Measurements from ENCODE around the gene ZNF740. TPM values are rescaled to one million over a fixed set of nuclear protein-coding genes. Genes with fewer than 3 reads are reported as not detected.

Gene ZNF740
- polyA plus RNA-seq, 1 donor = 23.7 TPM

DNA sequence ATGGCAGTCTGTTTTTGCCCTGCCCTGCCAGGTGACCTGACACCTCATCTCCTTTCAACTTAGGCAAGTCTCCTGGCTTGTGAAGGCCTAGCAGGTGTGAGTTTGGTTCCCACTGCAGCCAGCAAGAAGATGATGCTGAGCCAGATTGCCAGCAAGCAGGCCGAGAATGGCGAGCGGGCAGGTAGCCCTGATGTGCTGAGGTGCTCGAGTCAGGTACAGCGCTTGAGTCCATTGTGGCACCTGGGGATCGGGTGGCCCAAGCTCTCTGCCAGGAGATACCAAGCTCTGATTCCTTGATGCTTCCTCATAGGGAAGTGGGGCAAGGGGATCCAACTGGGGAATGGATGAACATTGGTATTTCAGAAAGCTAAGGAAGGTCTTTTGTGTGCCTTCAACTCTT lies 4.3 kb downstream of the ZNF740 start:
- Histone ChIP-seq H3K4me3 (ENCODE audit: low read length) (no peak overlapping the region), H3K36me3 (ENCODE audit: control insufficient read depth, insufficient read depth, low read length) (peaks cover 65% of the 10 kb centered on the region)
- DNase-seq = no peak

GRCh38 chr12:53185582-53186153 lies 5.1 kb downstream of the ZNF740 start:
- DNase-seq = no peak
- no peaks in the 10 kb centered on the region for H3K27me3 ChIP-seq (ENCODE audit: control insufficient read depth, insufficient read depth, low read length)
- no peaks in the 10 kb centered on the region for H3K9me3 ChIP-seq (ENCODE audit: control insufficient read depth, low read depth, low read length)
- H3K4me3 ChIP-seq (ENCODE audit: low read length) = no peak overlapping the region
- H3K27ac ChIP-seq (ENCODE audit: low read length) = no peak overlapping the region
- H3K36me3 ChIP-seq (ENCODE audit: control insufficient read depth, insufficient read depth, low read length) = peaks cover 65% of the 10 kb centered on the region
- WGBS (ENCODE audit: insufficient coverage, low lambda C conversion rate) = no CpG with 5 or more reads among the region's 3 CpGs
- peaks cover 37% of the 10 kb centered on the region for H3K4me1 ChIP-seq (ENCODE audit: control insufficient read depth, insufficient read depth, low read length)

More for the DNA sequence above, 4.3 kb downstream of the ZNF740 start:
- Histone ChIP-seq H3K4me1 (ENCODE audit: control insufficient read depth, insufficient read depth, low read length) (peaks cover 31% of the 10 kb centered on the region), H3K27me3 (ENCODE audit: control insufficient read depth, insufficient read depth, low read length) (no peaks in the 10 kb centered on the region), H3K9me3 (ENCODE audit: control insufficient read depth, low read depth, low read length) (no peaks in the 10 kb centered on the region), H3K27ac (ENCODE audit: low read length) (no peak overlapping the region)
- no CpG with 5 or more reads among the region's 6 CpGs for WGBS (ENCODE audit: insufficient coverage, low lambda C conversion rate)

DNA sequence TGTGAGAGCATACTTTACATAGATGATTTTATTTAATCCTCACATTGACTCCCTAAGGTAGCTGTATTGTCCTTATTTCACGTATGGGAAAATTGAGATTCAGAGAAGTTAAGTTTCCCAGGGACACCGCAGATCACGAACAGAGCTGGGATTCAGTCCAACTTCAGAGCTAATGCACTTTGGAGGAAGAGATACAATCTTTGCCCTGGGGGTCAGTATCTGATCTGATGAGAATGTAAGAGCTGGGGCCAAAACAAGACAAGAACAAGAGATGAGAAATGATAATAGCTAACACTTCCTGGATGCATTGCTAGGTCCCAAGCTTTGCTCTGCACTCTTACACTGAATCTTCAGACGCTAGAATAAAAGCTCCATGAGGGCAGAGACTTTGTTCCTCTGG lies 6.2 kb downstream of the ZNF740 start:
- Histone ChIP-seq H3K36me3 (ENCODE audit: control insufficient read depth, insufficient read depth, low read length) (peaks cover 72% of the 10 kb centered on the region), H3K27ac (ENCODE audit: low read length) (no peak overlapping the region), H3K9me3 (ENCODE audit: control insufficient read depth, low read depth, low read length) (no peaks in the 10 kb centered on the region), H3K27me3 (ENCODE audit: control insufficient read depth, insufficient read depth, low read length) (no peaks in the 10 kb centered on the region), H3K4me1 (ENCODE audit: control insufficient read depth, insufficient read depth, low read length) (peaks cover 30% of the 10 kb centered on the region), H3K4me3 (ENCODE audit: low read length) (no peak overlapping the region)
- DNase-seq = no peak
- WGBS (ENCODE audit: insufficient coverage, low lambda C conversion rate) = no CpG with 5 or more reads among the region's 4 CpGs

DNA sequence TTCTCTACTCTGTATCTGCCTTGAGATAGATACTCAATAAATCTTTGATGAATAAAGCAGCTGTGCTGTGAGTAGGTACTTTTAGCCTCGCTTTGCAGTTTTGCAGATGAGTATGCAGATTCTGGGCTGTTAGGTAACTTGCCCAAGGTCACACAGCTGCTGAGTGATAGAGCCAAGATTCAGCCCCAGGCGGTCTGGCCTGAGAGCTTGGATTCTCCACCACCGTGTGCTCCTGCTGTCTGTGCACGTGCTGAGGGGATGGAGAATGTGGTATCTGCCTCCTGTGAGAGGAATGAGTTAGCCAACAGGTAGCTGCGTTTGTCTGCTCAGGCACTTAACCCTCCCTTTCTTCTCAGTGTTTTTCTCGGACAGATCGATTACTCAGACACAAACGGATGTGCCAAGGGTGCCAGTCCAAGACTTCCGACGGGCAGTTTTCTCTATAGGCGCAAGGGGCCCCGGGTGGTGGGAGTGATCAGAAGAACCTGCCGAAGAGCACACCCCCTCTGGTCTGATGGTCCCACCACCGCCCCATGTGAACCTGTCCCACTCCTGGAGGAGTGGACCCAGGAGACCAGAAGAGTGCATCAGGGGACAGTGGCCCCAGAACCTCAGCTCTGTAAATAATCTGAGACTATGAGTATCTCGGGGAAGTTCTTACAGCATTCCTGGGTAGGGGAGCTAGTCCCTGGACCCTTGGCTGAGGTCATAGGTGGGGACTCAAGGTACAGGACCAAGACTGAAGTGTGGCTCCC lies 6.8 kb downstream of the ZNF740 start:
- no peak overlapping the region for H3K4me3 ChIP-seq (ENCODE audit: low read length)
- H3K36me3 ChIP-seq (ENCODE audit: control insufficient read depth, insufficient read depth, low read length) = peaks cover 68% of the 10 kb centered on the region
- H3K27me3 ChIP-seq (ENCODE audit: control insufficient read depth, insufficient read depth, low read length) = no peaks in the 10 kb centered on the region
- H3K4me1 ChIP-seq (ENCODE audit: control insufficient read depth, insufficient read depth, low read length) = peaks cover 24% of the 10 kb centered on the region
- H3K9me3 ChIP-seq (ENCODE audit: control insufficient read depth, low read depth, low read length) = no peaks in the 10 kb centered on the region
- H3K27ac ChIP-seq (ENCODE audit: low read length) = no peak overlapping the region
- WGBS (ENCODE audit: insufficient coverage, low lambda C conversion rate) = no CpG with 5 or more reads among the region's 15 CpGs
- no peak for DNase-seq

DNA sequence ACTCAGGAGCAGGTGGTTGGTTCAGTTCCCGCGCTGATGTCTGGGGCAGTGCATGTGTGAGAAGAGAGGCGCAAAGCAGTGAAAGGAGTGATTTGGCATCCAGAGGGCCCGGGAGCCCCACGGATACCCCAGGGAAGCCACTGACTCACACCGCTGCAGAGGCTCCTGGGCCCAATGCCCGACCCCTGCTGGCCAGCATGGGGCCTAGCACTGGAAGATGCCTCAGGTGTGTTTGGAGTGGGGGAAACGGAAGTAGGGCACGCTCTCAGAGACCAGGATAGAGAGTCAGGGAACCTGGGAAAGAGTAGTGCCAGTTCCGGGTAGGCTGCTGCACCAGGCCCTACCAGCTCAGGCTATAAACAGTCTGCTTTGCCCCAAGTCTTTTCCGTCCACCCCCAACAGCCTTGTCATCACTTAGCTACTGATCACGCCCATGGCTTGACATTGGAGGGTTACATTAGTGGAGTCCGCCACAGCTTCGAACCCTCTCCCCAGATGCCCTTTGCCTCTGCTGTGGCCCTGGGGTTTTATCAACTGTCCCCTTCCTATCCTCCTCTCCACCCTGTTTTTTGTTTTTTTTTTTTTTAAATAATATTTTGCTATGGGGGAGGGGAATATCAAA lies 9.7 kb downstream of the ZNF740 start:
- H3K27ac ChIP-seq (ENCODE audit: low read length) = no peak overlapping the region
- H3K36me3 ChIP-seq (ENCODE audit: control insufficient read depth, insufficient read depth, low read length) = peaks cover 57% of the 10 kb centered on the region
- DNase-seq = peak; percentile 60 to 65
- H3K9me3 ChIP-seq (ENCODE audit: control insufficient read depth, low read depth, low read length) = no peaks in the 10 kb centered on the region
- H3K4me1 ChIP-seq (ENCODE audit: control insufficient read depth, insufficient read depth, low read length) = peaks cover 6% of the 10 kb centered on the region
- no peak overlapping the region for H3K4me3 ChIP-seq (ENCODE audit: low read length)
- no peaks in the 10 kb centered on the region for H3K27me3 ChIP-seq (ENCODE audit: control insufficient read depth, insufficient read depth, low read length)
- no CpG with 5 or more reads among the region's 14 CpGs for WGBS (ENCODE audit: insufficient coverage, low lambda C conversion rate)

DNA sequence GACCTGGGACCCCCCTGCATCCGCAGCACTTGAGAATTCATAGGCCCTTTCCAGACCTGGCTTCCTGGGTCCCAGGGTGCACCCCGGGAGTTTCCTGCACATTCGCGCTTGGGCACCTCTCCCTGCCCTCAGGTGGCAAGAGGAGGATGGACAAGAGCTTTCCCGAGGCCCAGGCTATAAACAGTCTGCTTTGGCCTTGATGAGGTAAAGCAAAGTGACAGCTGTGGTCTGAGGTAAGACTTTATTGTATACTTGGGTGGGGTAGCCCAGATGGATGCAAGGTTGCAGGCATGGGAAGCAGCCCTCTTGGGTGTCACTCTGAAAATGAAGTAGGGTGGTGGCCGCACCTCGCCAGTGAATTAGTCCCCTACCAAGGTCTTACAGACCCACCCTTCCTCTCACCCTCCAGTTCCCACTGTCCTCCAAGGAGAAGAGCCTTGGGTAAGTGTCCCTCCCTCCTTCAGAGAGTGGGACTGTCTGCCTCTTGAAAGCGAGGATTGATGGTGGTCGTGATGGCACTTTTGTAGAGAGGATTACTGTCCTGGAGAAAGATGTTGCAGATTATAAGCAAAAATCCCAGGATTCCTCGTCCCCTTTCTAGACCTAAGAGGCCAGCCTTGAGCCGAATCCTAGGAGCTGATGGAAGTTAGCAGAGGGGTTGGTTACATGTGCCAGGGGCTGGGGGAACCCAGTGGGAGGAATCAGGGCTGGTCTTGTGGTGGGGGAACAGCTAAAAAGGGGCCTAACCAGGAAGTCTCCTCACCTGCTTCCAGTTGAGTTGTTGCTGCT lies 10.8 kb downstream of the ZNF740 start:
- Histone ChIP-seq H3K27me3 (ENCODE audit: control insufficient read depth, insufficient read depth, low read length) (no peaks in the 10 kb centered on the region), H3K4me3 (ENCODE audit: low read length) (no peak overlapping the region), H3K4me1 (ENCODE audit: control insufficient read depth, insufficient read depth, low read length) (peaks cover 6% of the 10 kb centered on the region), H3K27ac (ENCODE audit: low read length) (no peak overlapping the region), H3K36me3 (ENCODE audit: control insufficient read depth, insufficient read depth, low read length) (peaks cover 47% of the 10 kb centered on the region), H3K9me3 (ENCODE audit: control insufficient read depth, low read depth, low read length) (no peaks in the 10 kb centered on the region)
- WGBS (ENCODE audit: insufficient coverage, low lambda C conversion rate) = no CpG with 5 or more reads among the region's 11 CpGs
- no peak for DNase-seq

GRCh38 chr12:53191885-53192530 lies 11.5 kb downstream of the ZNF740 start:
- Histone ChIP-seq H3K4me1 (ENCODE audit: control insufficient read depth, insufficient read depth, low read length) (peaks cover 6% of the 10 kb centered on the region), H3K27me3 (ENCODE audit: control insufficient read depth, insufficient read depth, low read length) (no peaks in the 10 kb centered on the region), H3K36me3 (ENCODE audit: control insufficient read depth, insufficient read depth, low read length) (peaks cover 40% of the 10 kb centered on the region), H3K27ac (ENCODE audit: low read length) (no peak overlapping the region), H3K9me3 (ENCODE audit: control insufficient read depth, low read depth, low read length) (no peaks in the 10 kb centered on the region), H3K4me3 (ENCODE audit: low read length) (no peak overlapping the region)
- no peak for DNase-seq
- no CpG with 5 or more reads among the region's 14 CpGs for WGBS (ENCODE audit: insufficient coverage, low lambda C conversion rate)

GRCh38 chr12:53192531-53193021 lies 12.1 kb downstream of the ZNF740 start:
- H3K9me3 ChIP-seq (ENCODE audit: control insufficient read depth, low read depth, low read length) = peaks cover 3% of the 10 kb centered on the region
- no CpG with 5 or more reads among the region's 14 CpGs for WGBS (ENCODE audit: insufficient coverage, low lambda C conversion rate)
- H3K27ac ChIP-seq (ENCODE audit: low read length) = no peak overlapping the region
- H3K27me3 ChIP-seq (ENCODE audit: control insufficient read depth, insufficient read depth, low read length) = no peaks in the 10 kb centered on the region
- peaks cover 6% of the 10 kb centered on the region for H3K4me1 ChIP-seq (ENCODE audit: control insufficient read depth, insufficient read depth, low read length)
- peaks cover 34% of the 10 kb centered on the region for H3K36me3 ChIP-seq (ENCODE audit: control insufficient read depth, insufficient read depth, low read length)
- DNase-seq = no peak
- no peak overlapping the region for H3K4me3 ChIP-seq (ENCODE audit: low read length)

- Histone ChIP-seq H3K27ac (ENCODE audit: low read length) (no peak overlapping the region), H3K4me3 (ENCODE audit: low read length) (no peak overlapping the region), H3K9me3 (ENCODE audit: control insufficient read depth, low read depth, low read length) (peaks cover 4% of the 10 kb centered on the region), H3K27me3 (ENCODE audit: control insufficient read depth, insufficient read depth, low read length) (peaks cover 3% of the 10 kb centered on the region), H3K36me3 (ENCODE audit: control insufficient read depth, insufficient read depth, low read length) (peaks cover 29% of the 10 kb centered on the region), H3K4me1 (ENCODE audit: control insufficient read depth, insufficient read depth, low read length) (peaks cover 6% of the 10 kb centered on the region)
- no peak for DNase-seq
- no CpG with 5 or more reads among the region's 9 CpGs for WGBS (ENCODE audit: insufficient coverage, low lambda C conversion rate)
Measured at GRCh38 chr12:53193040-53193439, 12.5 kb downstream of the ZNF740 start.

All from large intestine (tissue), 3 donors.